GM19238 (cell line): Measurements from ENCODE around the gene MYO9B.
A peak's percentile ranks its signal among the peaks of the same experiment; 100 is the strongest.
"Not testable (repeated sequence)": the region's sequence is repeated elsewhere in the genome, so short reads cannot be mapped to it uniquely, and the experiment has no call there.

Experiments
- DNase-seq: peaks from one replicate; pipeline ENCODE4 v3.0.0; 2011; ENCODE audit warnings: low spot score; ENCODE audit not compliant: insufficient read length

The MYO9B gene

GRCh38 chr19:17112700-17113099 is 37.1 kb downstream of the MYO9B start:
- DNase-seq: no peak

DNA sequence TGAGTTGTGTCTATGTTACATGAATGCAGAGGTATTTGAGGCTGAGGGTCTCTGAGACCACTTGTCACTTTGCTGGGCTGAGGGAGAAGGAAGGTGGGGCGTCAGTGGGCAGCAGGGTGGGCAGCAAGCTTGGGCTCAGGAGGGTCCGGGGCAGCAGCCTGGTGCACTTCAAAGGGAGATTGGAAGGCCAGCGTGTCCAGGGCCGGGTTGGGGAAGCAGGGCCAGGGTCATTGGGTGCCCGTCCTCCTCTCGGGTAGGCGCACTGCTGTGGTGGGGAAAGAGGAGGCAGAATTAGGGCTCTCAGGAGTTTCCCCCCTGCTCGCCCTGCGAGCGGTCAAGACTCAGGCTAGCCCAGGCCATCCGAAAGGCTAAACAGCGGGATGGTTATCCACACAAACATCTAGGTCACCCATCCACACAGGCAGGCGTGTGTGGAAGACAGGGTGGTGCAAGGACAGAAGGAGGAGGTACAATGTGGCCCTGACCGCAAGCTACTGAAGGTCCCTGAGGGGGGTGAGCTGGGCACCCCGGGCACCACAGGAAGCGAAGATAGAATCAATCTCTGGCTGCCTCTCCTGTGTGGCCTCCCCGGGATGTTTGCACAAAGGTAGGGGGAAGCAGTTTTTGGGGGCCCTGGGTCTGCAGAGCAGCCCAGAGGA is 37.7 kb downstream of the MYO9B start:
- DNase-seq: no peak

GRCh38 chr19:17114414-17114831 is 38.8 kb downstream of the MYO9B start:
- no peak for DNase-seq

GRCh38 chr19:17116996-17117702 is 41.6 kb downstream of the MYO9B start:
- no peak for DNase-seq

GRCh38 chr19:17118957-17119356 is 43.4 kb downstream of the MYO9B start:
- no peak for DNase-seq

- no peak for DNase-seq
Observed at GRCh38 chr19:17121736-17122293, 46.2 kb downstream of the MYO9B start.

DNA sequence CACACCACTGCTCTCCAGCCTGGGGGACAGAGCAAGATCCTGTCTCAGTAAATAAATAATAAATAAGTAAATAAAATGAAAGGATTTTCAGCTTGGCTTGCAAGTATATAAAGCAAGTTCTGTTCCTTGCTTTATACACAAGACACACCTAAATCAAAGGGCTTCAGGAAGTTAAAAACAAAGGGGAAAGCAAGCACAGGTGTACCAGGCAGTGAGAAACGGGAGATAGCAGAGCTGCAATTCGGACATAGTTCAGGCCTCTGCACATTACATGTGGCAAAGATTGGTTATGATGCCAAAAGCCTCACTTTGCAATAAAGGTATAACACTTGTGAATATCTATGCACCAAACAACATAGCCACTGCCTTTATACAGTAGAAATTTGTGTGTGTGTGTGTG is 47.5 kb downstream of the MYO9B start:
- no peak for DNase-seq

- no peak for DNase-seq
Observed at GRCh38 chr19:17124025-17124424, 48.4 kb downstream of the MYO9B start.

- DNase-seq: peak; percentile 58
Observed at GRCh38 chr19:17125062-17125727, 49.6 kb downstream of the MYO9B start.

GRCh38 chr19:17125728-17126677 is 50.4 kb downstream of the MYO9B start:
- DNase-seq: peak; percentile 76

DNA sequence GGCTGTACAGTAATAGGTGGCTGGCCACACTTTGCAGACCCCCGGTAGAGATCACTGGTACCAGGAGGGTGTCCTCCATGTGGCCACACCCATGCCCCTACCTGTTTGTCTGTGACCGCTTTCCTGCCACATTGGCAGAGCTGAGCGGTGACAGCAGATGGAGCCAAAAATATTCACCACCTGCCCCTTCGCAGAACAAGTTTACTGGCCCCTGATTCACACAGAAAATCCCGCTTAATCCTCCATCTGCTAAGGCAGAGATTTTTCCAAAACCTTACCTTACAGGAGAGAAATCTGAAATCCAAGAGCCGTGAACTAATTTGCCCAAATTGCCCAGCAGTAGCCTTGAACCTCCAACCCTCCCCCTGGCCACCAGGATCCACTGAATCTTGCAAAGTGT is 52.1 kb downstream of the MYO9B start:
- no peak for DNase-seq

DNA sequence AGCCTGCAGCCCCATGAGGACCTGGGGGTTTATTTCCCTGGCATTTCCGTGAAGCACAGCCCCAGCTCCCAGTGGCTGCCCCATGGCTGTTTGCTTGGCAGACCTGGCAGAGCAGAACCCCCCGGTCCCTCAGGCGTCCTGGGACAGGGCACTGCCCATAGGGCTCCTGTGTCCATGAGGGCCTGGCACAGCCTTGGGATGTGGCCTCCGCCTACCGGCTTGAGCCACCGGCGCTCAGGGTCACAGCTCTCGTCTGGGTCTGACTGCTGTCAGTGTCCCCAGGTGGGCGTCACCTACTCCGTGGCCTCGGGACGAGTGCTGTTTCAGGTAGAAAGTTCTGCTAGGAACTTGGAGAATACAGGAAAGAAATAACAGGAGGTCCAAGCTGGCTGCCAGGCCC is 52.8 kb downstream of the MYO9B start:
- no peak for DNase-seq

DNA sequence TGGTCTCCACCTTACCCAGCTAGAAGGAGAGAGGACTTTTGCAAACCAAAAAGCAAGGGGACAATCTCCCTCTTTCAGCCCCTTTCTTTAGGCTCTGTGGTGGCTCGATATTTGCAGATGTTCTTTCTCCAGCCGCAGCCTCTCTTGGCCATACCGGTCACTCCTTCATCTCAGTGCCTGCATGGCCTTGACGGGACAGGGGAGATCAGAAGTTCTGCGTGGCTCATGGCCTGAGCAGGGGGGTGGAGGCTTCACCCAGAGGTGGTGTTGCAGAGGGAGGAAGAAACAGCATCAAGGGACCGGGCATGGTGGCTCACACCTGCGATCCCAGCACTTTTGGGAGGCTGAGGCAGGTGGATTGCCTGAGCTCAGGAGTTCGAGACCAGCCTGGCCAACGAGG is 53.2 kb downstream of the MYO9B start:
- DNase-seq: no peak

DNA sequence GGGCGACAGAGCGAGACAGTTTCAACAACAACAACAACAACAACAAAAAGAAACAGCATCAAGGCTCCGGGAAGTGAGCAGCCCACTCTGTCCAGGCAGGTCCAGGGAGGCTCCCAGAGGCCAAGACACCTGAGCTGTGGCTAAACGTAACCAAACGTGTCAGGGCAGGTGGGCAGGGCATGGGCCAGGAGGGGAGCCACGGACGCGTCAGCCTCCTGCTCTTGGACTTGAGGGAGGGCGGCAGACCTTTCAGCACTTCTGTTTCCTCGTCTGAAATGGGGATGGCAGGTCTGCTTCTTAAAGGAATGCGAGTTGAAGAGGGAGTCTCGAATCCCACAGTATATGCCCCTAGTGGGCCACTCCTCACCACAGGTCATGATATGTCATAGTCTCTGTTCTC is 53.8 kb downstream of the MYO9B start:
- DNase-seq: no peak

DNA sequence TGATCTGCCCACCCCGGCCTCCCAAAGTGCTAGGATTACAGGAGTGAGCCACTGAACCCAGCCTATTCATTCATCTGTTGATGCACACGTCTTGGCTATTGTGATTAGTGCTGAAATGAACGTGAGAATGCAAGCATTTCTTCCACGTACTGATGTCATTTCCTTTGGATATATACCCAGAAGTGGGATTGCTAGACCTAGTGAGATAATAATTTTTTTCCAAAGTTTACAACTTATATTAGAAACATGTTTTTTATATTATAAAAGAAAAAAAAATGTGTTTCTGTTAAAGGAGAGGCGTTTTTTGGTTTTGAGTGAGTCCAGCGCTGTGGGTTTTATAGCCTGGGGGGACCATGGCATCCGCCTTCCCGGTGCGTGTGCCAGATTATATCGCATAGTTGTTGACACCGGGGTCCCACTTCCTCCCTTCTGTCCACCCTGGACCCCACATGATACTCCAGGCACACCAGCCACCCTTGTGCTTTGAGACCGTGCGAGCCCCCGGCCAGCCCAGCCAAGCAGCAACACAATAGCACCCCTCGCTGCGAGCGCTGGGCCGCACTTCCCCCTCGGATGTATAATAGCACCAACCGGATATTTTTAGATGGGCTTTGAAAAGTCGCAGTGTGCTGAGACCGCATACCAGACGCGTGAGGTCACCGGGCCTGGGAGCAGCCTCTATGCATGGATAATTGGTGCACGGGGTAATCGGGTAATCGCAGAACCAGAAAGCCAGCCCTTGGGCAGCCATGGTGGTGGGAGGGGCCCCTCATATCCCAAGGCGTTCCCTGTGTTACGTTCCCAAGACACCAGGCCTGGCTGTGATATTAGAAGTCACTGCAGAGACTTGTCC is 59.6 kb downstream of the MYO9B start:
- DNase-seq: peak; percentile 68

DNA sequence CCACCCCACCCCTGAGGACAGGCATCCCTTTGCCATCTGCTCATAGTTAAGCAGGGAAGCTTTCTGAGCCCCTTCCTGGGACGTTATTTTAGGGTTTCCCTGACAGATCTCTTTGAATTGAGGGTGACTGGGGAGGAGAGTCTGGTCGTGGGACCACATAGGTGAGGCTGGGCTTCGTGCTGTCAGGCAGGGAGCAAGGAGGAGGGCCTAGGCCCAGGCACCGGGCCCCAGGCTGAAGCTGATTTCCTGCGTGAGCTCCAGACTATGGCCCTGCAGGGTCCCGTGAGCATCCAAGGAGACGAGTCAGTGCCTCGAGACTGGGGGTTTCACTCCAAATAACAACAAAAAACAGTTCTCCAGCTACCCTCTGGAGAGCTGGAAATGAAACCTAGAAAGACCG is 60.4 kb downstream of the MYO9B start:
- DNase-seq: no peak

- no peak for DNase-seq
Observed at GRCh38 chr19:17136617-17137016, 61.0 kb downstream of the MYO9B start.

DNA sequence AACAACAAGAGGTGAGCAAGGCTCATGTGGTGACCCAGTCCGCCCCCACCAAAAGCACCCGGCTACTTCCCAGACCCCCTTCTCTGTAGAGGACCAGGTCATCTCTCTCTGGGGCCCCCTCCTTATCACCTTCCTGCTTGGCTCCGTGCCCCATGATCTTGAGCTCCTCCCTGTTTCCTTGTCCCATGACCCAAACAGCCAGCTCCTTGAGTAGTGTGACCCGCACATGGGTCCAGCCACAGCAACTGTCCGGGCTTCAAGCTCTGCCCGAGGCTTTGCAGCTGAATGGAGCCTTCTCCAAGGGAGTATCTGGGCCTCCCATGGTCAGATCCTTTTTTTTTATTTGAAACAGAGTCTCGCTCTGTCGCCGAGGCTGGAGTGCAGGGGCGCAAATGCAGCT is 61.8 kb downstream of the MYO9B start:
- DNase-seq: no peak

DNA sequence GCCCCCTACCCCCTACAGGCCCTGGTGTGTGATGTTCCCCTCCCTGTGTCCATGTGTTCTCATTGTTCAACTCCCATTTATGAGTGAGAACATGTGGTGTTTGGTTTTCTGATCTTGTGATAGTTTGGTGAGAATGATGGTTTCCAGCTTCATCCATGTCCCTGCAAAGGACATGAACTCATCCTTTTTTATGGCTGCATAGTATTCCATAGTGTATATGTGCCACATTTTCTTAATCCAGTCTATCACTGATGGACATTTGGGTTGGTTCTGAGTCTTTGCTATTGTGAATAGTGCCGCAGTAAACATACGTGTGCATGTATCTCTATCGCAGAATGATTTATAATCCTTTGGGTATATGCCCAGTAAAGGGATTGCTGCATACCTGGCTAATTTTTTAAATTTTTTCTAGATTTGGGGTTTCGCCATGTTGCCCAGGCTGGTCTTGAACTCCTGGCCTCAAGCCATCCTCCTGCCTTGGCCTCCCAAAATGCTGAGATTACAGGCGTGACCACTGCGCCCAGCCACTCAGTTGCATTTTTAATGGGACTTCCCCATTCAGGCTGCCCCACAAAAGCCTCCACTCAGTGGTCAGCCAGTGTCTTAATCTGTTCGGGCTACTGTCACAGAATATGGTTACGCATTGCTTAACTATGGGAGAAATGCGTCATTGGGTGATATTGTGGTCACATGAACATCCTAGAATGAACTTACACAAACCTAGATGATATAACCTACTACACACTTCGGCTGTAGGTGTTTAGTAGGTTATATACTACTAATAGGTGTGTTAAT is 62.7 kb downstream of the MYO9B start:
- not testable (repeated sequence) for DNase-seq
